Upper lobe of left lung (tissue), 4 donors: ENCODE results near the gene NR2F6.

Experiments
- POLR2AphosphoS5 ChIP-seq, 2 donors: sonication (generic); formaldehyde crosslinking; IDR thresholded peaks; one replicate each; pipeline ENCODE4 v1.5.1; 2017; ENCODE audit warnings: antibody characterized with exemption in 2 of 2
- TF ChIP-seq, protein P1 (sequence below), 6 experiments: fragments of 450-650 bp in 4 of 6; fragments of 200-600 bp in 2 of 6; sonication (generic) in 2 of 6; IDR thresholded peaks; one replicate each; pipeline ENCODE4 v1.5.1; 2016 to 2019; ENCODE audit warnings: antibody characterized with exemption in 6 of 6

DNA sequence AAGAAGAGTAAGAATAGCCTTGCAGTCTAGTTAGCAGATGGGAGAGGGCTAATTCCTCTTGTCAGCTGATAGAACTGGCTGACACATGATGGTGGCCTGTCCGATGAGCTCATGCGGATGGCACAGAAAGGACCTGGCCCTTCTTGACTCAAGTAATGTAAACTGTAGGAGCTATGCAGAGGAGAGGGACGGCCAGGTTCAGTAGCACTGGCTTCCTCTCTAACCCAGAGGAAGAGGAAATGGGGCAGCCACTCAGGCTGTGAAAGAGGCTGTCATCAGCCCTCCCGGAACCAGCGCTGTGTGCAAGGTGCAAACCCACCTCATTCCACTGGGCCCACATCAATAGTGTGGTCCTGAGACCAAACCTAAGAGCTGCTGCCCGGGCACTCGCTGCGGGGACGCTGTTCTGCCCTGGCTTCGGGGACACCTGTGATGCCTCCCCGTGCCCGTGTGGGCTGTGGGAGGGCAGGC lies 61.3 kb downstream of the NR2F6 start:
- TF ChIP-seq, protein P1, sequence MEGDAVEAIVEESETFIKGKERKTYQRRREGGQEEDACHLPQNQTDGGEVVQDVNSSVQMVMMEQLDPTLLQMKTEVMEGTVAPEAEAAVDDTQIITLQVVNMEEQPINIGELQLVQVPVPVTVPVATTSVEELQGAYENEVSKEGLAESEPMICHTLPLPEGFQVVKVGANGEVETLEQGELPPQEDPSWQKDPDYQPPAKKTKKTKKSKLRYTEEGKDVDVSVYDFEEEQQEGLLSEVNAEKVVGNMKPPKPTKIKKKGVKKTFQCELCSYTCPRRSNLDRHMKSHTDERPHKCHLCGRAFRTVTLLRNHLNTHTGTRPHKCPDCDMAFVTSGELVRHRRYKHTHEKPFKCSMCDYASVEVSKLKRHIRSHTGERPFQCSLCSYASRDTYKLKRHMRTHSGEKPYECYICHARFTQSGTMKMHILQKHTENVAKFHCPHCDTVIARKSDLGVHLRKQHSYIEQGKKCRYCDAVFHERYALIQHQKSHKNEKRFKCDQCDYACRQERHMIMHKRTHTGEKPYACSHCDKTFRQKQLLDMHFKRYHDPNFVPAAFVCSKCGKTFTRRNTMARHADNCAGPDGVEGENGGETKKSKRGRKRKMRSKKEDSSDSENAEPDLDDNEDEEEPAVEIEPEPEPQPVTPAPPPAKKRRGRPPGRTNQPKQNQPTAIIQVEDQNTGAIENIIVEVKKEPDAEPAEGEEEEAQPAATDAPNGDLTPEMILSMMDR (IDR thresholded peaks at IDR 0.05): no peak
- no peak for TF ChIP-seq POLR2AphosphoS5 (IDR thresholded peaks at IDR 0.05)
